ENCODE measurements around the gene SYTL5.

The SYTL5 gene

DNA sequence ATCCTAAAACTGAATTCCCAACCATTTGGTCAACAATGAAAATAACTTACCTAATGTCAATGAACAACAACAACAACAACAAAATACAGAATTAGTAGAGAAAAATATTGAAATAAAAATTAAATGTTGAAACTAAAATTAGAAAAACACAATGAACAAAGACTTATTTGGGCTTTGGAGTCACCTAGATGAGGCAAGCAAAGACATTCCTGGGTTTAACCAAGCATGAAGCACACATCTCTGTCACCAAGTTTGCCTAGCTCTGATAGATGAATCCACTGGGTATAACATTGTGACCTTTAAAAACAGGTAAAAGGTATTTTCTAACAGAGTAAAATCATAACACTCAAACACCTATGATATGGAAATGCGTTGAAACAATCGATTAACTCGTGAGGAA, 13.2 kb upstream of the SYTL5 start:
- no CpG with 5 or more reads among the region's 3 CpGs for WGBS, 2 experiments (ENCODE audit: insufficient coverage in 2 of 2)

DNA sequence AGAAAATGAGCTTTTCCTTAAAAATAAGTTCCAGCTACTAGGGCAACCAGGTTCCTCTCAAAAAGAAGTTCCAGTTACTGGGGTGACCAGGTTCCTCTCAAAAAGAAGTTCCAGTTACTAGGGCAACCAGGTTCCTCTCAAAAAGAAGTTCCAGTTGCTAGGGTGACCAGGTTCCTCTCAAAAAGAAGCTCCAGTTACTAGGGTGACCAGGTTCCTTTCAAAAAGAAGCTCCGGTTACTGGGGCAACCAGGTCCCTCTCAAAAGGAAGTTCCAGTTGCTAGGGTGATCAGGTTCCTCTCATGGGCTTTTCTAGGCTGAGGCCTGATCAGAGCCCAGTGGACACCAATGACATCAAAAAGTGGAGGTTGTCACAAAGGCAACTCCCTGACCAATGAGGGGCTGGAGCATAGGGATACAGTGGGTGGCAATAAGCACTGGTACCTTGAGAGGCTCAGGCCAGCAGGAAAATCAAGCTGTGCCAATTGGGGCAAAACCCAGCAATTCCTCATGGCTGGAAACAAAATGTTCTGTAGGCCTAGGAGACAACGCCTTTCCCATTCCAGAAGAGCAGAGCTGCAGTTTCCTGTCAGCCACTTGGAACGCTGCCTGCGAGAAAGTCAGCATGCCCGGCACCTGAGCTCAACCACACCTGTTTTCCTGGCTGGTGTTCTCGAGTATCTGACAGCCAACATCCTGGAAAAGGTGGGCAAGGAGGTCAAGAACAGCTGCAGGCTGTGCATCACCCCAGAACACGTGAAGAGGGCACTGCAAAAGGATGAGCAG, 12.3 kb upstream of the SYTL5 start:
- Histone ChIP-seq H3K9me3 (ENCODE audit: control insufficient read depth, low read length) (no peaks in the 10 kb centered on the region), H3K36me3 (ENCODE audit: control insufficient read depth, insufficient read depth, low read length) (no peaks in the 10 kb centered on the region), H3K4me1 (ENCODE audit: control insufficient read depth, insufficient read depth, low read length, poor library complexity, severe bottlenecking) (no peaks in the 10 kb centered on the region), H3K27ac (ENCODE audit: low read depth, low read length, severe bottlenecking) (no peak overlapping the region), H3K4me3 (ENCODE audit: extremely low read depth, insufficient read depth, low read length, poor library complexity, severe bottlenecking) (no peak overlapping the region)
- 94 to 96% methylated on average over 5 of the region's 7 CpGs for WGBS, 2 experiments (ENCODE audit: insufficient coverage in 2 of 2)

More for the DNA sequence above, 13.2 kb upstream of the SYTL5 start:
- H3K4me3 ChIP-seq (ENCODE audit: extremely low read depth, insufficient read depth, low read length, poor library complexity, severe bottlenecking) = no peak overlapping the region
- no peaks in the 10 kb centered on the region for H3K4me1 ChIP-seq (ENCODE audit: control insufficient read depth, insufficient read depth, low read length, poor library complexity, severe bottlenecking)
- no peaks in the 10 kb centered on the region for H3K36me3 ChIP-seq (ENCODE audit: control insufficient read depth, insufficient read depth, low read length)
- H3K9me3 ChIP-seq (ENCODE audit: control insufficient read depth, low read length) = no peaks in the 10 kb centered on the region
- H3K27ac ChIP-seq (ENCODE audit: low read depth, low read length, severe bottlenecking) = no peak overlapping the region

DNA sequence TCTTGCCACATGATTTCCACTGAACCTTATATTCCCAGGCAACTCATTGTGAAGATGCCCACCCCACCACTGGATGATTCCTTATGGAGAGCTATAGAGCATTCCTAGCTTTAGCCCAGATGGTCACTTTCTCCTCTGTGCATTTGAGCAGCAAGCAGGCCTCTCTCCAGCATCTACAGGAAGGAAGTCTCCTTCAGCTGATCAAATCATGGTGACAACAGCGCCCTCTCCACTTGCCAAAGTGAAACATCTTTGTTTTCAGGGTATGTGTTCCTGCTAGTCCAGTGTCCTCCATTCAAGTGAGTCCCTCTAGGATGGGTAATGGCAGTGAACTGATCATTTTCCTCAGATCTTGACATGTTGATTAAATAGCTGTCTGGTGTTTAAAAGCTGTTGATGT, 10.9 kb upstream of the SYTL5 start:
- H3K36me3 ChIP-seq (ENCODE audit: control insufficient read depth, insufficient read depth, low read length) = no peaks in the 10 kb centered on the region
- no peak overlapping the region for H3K27ac ChIP-seq (ENCODE audit: low read depth, low read length, severe bottlenecking)
- H3K4me1 ChIP-seq (ENCODE audit: control insufficient read depth, insufficient read depth, low read length, poor library complexity, severe bottlenecking) = no peaks in the 10 kb centered on the region
- WGBS, 2 experiments (ENCODE audit: insufficient coverage in 2 of 2) = 83% methylated on average over 1 of the region's 1 CpG; no CpG with 5 or more reads in 1 of the 2 experiments
- H3K9me3 ChIP-seq (ENCODE audit: control insufficient read depth, low read length) = no peaks in the 10 kb centered on the region
- H3K4me3 ChIP-seq (ENCODE audit: extremely low read depth, insufficient read depth, low read length, poor library complexity, severe bottlenecking) = no peak overlapping the region

DNA sequence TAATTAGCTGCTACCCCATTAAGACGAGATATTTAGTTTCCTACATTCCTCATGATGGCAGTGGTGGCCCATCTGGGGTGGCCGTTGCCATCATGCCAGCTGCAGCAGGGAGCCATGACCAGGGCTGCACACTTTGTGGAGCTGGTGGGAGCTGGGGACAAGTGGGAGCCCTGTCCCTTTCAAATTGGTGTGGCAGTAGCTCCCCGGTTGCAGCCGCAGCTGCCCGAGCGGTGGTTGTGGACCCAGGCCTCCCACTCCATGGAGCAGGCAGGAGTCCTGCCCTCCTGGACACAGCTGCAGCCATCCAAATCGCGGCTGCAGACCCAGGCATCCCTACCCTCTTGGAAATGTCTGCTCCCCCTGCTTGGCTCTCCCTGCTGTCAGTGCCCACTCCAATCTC, 9.3 kb upstream of the SYTL5 start:
- no peaks in the 10 kb centered on the region for H3K9me3 ChIP-seq (ENCODE audit: control insufficient read depth, low read length)
- WGBS, 2 experiments (ENCODE audit: insufficient coverage in 2 of 2) = 90 to 94% methylated on average over 3 to 4 of the region's 8 CpGs
- no peak overlapping the region for H3K4me3 ChIP-seq (ENCODE audit: extremely low read depth, insufficient read depth, low read length, poor library complexity, severe bottlenecking)
- no peaks in the 10 kb centered on the region for H3K36me3 ChIP-seq (ENCODE audit: control insufficient read depth, insufficient read depth, low read length)
- H3K4me1 ChIP-seq (ENCODE audit: control insufficient read depth, insufficient read depth, low read length, poor library complexity, severe bottlenecking) = no peaks in the 10 kb centered on the region
- H3K27ac ChIP-seq (ENCODE audit: low read depth, low read length, severe bottlenecking) = no peak overlapping the region

DNA sequence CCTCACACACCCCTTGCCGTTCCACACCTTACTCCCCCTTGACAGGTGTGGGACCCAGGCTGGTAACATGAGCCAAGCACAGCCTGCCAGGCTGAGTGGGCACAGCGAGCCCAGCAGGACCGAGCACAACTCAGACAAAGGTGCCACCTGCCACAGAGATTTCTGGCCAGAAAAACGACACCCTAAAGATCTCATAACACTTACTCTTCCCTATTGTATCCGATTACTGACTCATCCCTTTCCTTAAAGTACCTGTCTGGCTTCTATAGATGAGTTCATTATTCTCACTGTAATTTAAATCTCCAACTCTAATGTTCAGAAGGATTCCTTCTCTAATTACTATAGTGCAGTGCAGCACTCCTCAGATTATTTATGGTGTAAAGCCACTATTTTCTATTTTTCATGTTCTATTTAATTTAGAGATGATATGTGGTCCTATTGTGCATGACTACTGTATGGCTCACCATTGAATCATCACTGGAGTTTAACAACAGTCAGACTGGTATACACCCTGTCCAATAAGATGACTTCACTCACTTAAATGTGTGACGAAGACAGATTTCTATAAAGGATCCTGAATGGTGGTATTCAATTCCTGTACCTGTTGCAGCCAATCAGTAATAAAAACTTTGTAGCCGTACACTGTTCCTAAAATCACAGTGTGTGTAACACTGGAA, 7.6 kb upstream of the SYTL5 start:
- Histone ChIP-seq H3K9me3 (ENCODE audit: control insufficient read depth, low read length) (no peaks in the 10 kb centered on the region), H3K36me3 (ENCODE audit: control insufficient read depth, insufficient read depth, low read length) (no peaks in the 10 kb centered on the region), H3K27ac (ENCODE audit: low read depth, low read length, severe bottlenecking) (no peak overlapping the region), H3K4me1 (ENCODE audit: control insufficient read depth, insufficient read depth, low read length, poor library complexity, severe bottlenecking) (no peaks in the 10 kb centered on the region), H3K4me3 (ENCODE audit: extremely low read depth, insufficient read depth, low read length, poor library complexity, severe bottlenecking) (no peak overlapping the region)
- 0% methylated on average over 1 of the region's 7 CpGs; no CpG with 5 or more reads in 1 of the 2 experiments for WGBS, 2 experiments (ENCODE audit: insufficient coverage in 2 of 2)

DNA sequence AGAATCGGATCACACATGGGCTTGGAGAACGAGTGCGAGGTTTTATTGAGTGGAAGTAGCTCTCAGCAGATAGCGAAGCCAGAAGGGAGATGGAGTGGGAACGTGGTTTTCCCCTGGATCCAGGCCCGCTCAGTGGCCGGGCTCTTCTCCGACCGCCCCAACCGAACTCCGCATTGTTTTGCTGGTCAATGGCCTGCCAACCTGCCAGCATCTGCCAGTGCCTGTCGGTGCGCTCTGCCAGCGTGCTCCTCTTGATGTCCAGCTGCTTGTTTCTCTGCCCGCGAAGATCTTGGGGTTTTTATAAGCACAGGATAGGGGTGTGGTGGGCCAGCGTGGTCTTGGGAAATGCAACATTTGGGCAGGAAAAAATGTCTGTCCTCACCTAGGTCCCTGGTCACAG, 5.6 kb upstream of the SYTL5 start:
- 95 to 98% methylated on average over 8 to 13 of the region's 17 CpGs for WGBS, 2 experiments (ENCODE audit: insufficient coverage in 2 of 2)
- no peaks in the 10 kb centered on the region for H3K36me3 ChIP-seq (ENCODE audit: control insufficient read depth, insufficient read depth, low read length)
- H3K4me3 ChIP-seq (ENCODE audit: extremely low read depth, insufficient read depth, low read length, poor library complexity, severe bottlenecking) = no peak overlapping the region
- no peaks in the 10 kb centered on the region for H3K4me1 ChIP-seq (ENCODE audit: control insufficient read depth, insufficient read depth, low read length, poor library complexity, severe bottlenecking)
- H3K9me3 ChIP-seq (ENCODE audit: control insufficient read depth, low read length) = no peaks in the 10 kb centered on the region
- H3K27ac ChIP-seq (ENCODE audit: low read depth, low read length, severe bottlenecking) = no peak overlapping the region

DNA sequence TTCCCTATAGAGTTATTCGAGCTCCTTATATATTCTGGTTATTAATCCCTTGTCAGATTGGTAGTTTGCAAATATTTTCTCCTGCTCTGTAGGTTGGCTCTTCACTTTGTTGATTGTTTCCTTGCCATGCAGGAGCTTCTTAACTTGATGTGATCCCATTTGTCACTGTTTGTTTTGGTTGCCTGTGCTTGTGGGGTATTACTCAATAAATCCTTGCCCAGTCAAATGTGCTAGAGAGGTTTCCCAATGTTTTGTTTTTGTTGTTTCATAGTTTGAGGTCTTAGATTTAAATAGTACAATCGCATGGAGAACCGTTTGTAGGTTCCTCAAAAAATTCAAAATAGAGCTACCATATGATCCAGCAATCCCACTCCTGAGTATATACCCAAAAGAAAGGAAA, 2.3 kb upstream of the SYTL5 start:
- H3K27ac ChIP-seq (ENCODE audit: low read depth, low read length, severe bottlenecking) = no peak overlapping the region
- WGBS, 2 experiments (ENCODE audit: insufficient coverage in 2 of 2) = no CpG with 5 or more reads among the region's 3 CpGs
- H3K36me3 ChIP-seq (ENCODE audit: control insufficient read depth, insufficient read depth, low read length) = no peaks in the 10 kb centered on the region

DNA sequence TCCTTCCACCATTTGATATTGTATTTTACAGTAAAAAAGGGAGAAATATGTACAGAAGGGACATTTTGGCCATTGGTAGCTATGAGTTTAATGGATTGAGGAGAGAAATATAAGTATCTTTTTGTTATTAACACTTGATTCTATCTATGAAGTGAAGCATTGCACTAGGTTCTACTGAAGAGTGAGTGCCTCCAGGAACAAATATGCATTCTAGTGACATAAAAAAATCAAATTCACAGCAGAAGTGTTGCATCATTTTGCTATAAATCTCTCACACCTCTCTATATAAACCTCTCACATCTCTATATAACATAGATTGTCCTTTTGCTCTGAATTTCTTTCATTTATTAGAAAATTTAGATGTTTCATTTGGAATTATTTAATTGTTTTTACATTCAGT, 425 bp downstream of the SYTL5 start:
- Histone ChIP-seq H3K4me3 (ENCODE audit: extremely low read depth, insufficient read depth, low read length, poor library complexity, severe bottlenecking) (no peak overlapping the region), H3K36me3 (ENCODE audit: control insufficient read depth, insufficient read depth, low read length) (no peaks in the 10 kb centered on the region), H3K4me1 (ENCODE audit: control insufficient read depth, insufficient read depth, low read length, poor library complexity, severe bottlenecking) (no peaks in the 10 kb centered on the region), H3K27ac (ENCODE audit: low read depth, low read length, severe bottlenecking) (no peak overlapping the region), H3K9me3 (ENCODE audit: control insufficient read depth, low read length) (no peaks in the 10 kb centered on the region)

More for the DNA sequence above, 2.3 kb upstream of the SYTL5 start:
- no peak overlapping the region for H3K4me3 ChIP-seq (ENCODE audit: extremely low read depth, insufficient read depth, low read length, poor library complexity, severe bottlenecking)
- H3K9me3 ChIP-seq (ENCODE audit: control insufficient read depth, low read length) = no peaks in the 10 kb centered on the region
- H3K4me1 ChIP-seq (ENCODE audit: control insufficient read depth, insufficient read depth, low read length, poor library complexity, severe bottlenecking) = no peaks in the 10 kb centered on the region

DNA sequence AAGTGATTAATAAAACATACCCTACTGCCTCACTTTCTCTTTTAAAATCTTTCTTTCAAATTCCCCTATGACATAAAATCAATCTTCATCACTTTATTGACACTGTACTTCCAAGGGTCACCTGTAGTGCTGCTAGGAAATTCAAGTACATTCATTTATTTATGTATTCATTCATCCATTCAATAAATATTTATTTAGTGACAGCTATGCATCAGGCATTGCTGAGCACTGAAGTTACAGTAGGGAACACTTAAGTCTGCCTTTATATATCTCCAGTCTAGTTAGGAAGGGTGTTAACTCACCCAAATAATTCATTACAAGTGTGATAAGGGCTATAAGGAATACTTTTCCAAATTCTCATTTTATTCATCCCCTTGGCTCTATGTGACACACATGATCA, 2.3 kb downstream of the SYTL5 start:
- Histone ChIP-seq H3K27ac (ENCODE audit: low read depth, low read length, severe bottlenecking) (no peak overlapping the region), H3K9me3 (ENCODE audit: control insufficient read depth, low read length) (no peaks in the 10 kb centered on the region), H3K4me1 (ENCODE audit: control insufficient read depth, insufficient read depth, low read length, poor library complexity, severe bottlenecking) (no peaks in the 10 kb centered on the region), H3K4me3 (ENCODE audit: extremely low read depth, insufficient read depth, low read length, poor library complexity, severe bottlenecking) (no peak overlapping the region), H3K36me3 (ENCODE audit: control insufficient read depth, insufficient read depth, low read length) (no peaks in the 10 kb centered on the region)

DNA sequence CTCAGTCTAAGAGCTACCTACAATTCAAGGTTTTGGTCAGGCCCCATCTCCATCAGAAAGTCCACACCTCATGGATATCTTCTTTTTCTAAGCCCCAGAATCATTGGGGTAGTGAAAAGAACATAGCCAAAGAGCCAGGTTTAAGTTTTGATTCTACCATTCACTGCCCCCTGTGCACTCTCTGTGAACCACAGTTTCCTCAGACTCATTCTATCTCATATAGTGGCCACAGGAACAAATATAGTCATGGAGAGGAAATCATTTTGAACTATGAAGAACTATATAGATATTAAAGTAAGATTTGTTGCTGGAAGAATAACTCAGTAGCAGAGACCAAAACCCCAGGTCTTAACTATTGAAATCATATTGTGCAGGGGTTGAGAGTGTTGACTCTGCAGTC, 3.3 kb downstream of the SYTL5 start:
- no peak overlapping the region for H3K4me3 ChIP-seq (ENCODE audit: extremely low read depth, insufficient read depth, low read length, poor library complexity, severe bottlenecking)
- no peaks in the 10 kb centered on the region for H3K36me3 ChIP-seq (ENCODE audit: control insufficient read depth, insufficient read depth, low read length)
- no peaks in the 10 kb centered on the region for H3K9me3 ChIP-seq (ENCODE audit: control insufficient read depth, low read length)
- H3K27ac ChIP-seq (ENCODE audit: low read depth, low read length, severe bottlenecking) = no peak overlapping the region
- H3K4me1 ChIP-seq (ENCODE audit: control insufficient read depth, insufficient read depth, low read length, poor library complexity, severe bottlenecking) = no peaks in the 10 kb centered on the region

DNA sequence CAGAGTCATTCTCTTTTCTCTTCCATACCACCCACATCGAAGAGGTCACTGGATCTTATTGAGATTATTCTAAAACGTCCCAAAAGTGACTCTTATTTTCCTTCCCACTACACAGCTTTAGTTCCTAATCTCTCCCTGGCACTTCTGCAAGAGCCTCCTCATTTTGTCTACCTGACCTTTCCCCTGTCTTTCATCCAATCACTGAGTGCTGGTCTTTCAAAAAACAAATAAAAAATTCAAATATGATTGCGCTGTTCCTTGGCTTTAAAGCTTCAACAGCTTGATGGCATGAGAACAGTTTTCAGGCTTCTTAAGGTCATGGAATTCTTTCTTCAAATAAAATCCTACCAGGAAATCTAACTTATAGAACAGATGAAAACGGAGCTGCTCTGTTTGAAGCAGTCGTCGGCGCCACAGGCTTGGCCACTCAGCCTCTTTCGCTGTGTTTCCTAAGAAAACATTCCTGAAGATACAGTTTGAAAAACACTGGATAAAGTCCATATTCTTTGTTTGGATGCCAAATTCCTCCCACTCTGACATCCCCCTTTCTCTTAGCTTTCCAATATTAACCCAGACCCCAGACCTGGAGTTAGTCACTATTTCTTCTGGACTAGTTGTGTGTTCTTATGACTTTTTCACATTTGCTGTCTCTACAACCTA, 12.5 kb downstream of the SYTL5 start:
- no peaks in the 10 kb centered on the region for H3K4me1 ChIP-seq (ENCODE audit: control insufficient read depth, insufficient read depth, low read length, poor library complexity, severe bottlenecking)
- 92% methylated on average over 6 of the region's 8 CpGs; no CpG with 5 or more reads in 1 of the 2 experiments for WGBS, 2 experiments (ENCODE audit: insufficient coverage in 2 of 2)

More for the DNA sequence above, 12.5 kb downstream of the SYTL5 start:
- Histone ChIP-seq H3K36me3 (ENCODE audit: control insufficient read depth, insufficient read depth, low read length) (no peaks in the 10 kb centered on the region), H3K27ac (ENCODE audit: low read depth, low read length, severe bottlenecking) (no peak overlapping the region), H3K9me3 (ENCODE audit: control insufficient read depth, low read length) (no peaks in the 10 kb centered on the region), H3K4me3 (ENCODE audit: extremely low read depth, insufficient read depth, low read length, poor library complexity, severe bottlenecking) (no peak overlapping the region)

All from mesodermal cell (in vitro differentiated cells).